KOPT-K1 (cell line): Measurements from ENCODE around the gene SGMS2.

Experiments used
- H3K27ac ChIP-seq: fragments of 200-600 bp; sonication (generic); 2 replicates; pipeline ENCODE4 v1.5.1; 2016; ENCODE audit warnings: antibody characterized with exemption, mild to moderate bottlenecking, low read depth, low read length; ENCODE audit not compliant: poor library complexity, severe bottlenecking
- H3K36me3 ChIP-seq: fragments of 200-600 bp; sonication (generic); 2 replicates; pipeline ENCODE4 v1.5.1; 2017; ENCODE audit warnings: antibody characterized with exemption, mild to moderate bottlenecking, low read length, moderate library complexity; ENCODE audit not compliant: insufficient read depth
- H3K9me3 ChIP-seq: fragments of 200-600 bp; sonication (generic); 2 replicates; pipeline ENCODE4 v1.5.1; 2017; ENCODE audit warnings: antibody characterized with exemption, low read length, mild to moderate bottlenecking; ENCODE audit not compliant: insufficient read depth, poor library complexity, severe bottlenecking

Gene SGMS2

GRCh38 chr4:107935246-107935645 lies 110.5 kb downstream of the SGMS2 start:
- peaks cover 22% of the 10 kb centered on the region for H3K36me3 ChIP-seq
- H3K9me3 ChIP-seq = no peaks in the 10 kb centered on the region
- H3K27ac ChIP-seq = no peak overlapping the region

GRCh38 chr4:107937040-107937439 lies 112.3 kb downstream of the SGMS2 start:
- H3K9me3 ChIP-seq = no peaks in the 10 kb centered on the region
- no peak overlapping the region for H3K27ac ChIP-seq
- H3K36me3 ChIP-seq = peaks cover 22% of the 10 kb centered on the region

DNA sequence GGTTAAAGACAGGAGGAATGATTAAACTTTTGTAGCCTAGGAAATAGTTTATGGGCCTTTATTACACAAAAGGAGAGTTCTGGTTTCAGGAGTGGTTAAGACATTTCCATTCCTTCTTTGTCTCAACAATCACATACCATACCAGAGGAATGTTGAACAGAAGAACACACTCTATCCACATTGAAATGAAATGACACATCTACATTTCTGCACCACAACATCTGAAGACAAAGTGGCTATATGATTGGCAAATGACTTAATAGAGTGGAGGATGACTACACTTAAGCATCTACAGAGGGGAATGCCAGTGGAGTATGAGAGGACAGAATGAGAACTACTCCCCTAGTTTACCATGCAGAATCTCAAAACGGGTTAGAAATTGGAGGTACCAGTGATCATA lies 114.6 kb downstream of the SGMS2 start:
- Histone ChIP-seq H3K36me3 (peaks cover 22% of the 10 kb centered on the region), H3K27ac (no peak overlapping the region), H3K9me3 (no peaks in the 10 kb centered on the region)

GRCh38 chr4:107945809-107946208 lies 121.1 kb downstream of the SGMS2 start:
- H3K27ac ChIP-seq = no peak overlapping the region
- H3K9me3 ChIP-seq = no peaks in the 10 kb centered on the region
- H3K36me3 ChIP-seq = peaks cover 51% of the 10 kb centered on the region

- Histone ChIP-seq H3K36me3 (peaks cover 62% of the 10 kb centered on the region), H3K27ac (no peak overlapping the region), H3K9me3 (peaks cover 7% of the 10 kb centered on the region)
These were observed 126.2 kb downstream of the SGMS2 start for GRCh38 chr4:107950746-107951540.

- Histone ChIP-seq H3K36me3 (peaks cover 56% of the 10 kb centered on the region), H3K27ac (no peak overlapping the region), H3K9me3 (peaks cover 7% of the 10 kb centered on the region)
These were observed 126.8 kb downstream of the SGMS2 start for GRCh38 chr4:107951551-107951950.

- H3K27ac ChIP-seq = no peak overlapping the region
- peaks cover 23% of the 10 kb centered on the region for H3K36me3 ChIP-seq
- H3K9me3 ChIP-seq = peaks cover 7% of the 10 kb centered on the region
These were observed 131.3 kb downstream of the SGMS2 start for GRCh38 chr4:107956011-107956410.
